Stimulated activated CD4-positive, alpha-beta T cell treated with anti-CD3 and anti-CD28 coated beads, TNF-alpha, amount 100 ng/mL, for 4 hours (primary cell): ENCODE data around the gene IRX2.

Source experiments
- DNase-seq, 3 experiments: peaks; one replicate each; pipeline ENCODE4 v3.0.0-alpha.2; 2020; ENCODE audit warnings: low read depth in 3 of 3

IRX2 gene

GRCh38 chr5:2718115-2718514 lies 33.4 kb downstream of the IRX2 start:
- DNase-seq = no peak

GRCh38 chr5:2715856-2716255 lies 35.6 kb downstream of the IRX2 start:
- no peak for DNase-seq

- no peak for DNase-seq
Measured at GRCh38 chr5:2714805-2715204, 36.7 kb downstream of the IRX2 start.

GRCh38 chr5:2714026-2714425 lies 37.5 kb downstream of the IRX2 start:
- no peak for DNase-seq

- DNase-seq = no peak
Measured at GRCh38 chr5:2711446-2712425, 39.7 kb downstream of the IRX2 start.

- no peak for DNase-seq
Measured at GRCh38 chr5:2710910-2711309, 40.6 kb downstream of the IRX2 start.

- no peak for DNase-seq
Measured at GRCh38 chr5:2709976-2710689, 41.3 kb downstream of the IRX2 start.

GRCh38 chr5:2708751-2709150 lies 42.7 kb downstream of the IRX2 start:
- no peak for DNase-seq

- DNase-seq = no peak
Measured at GRCh38 chr5:2708132-2708531, 43.3 kb downstream of the IRX2 start.

GRCh38 chr5:2705861-2706260 lies 45.6 kb downstream of the IRX2 start:
- DNase-seq = no peak

- DNase-seq = no peak
Measured at GRCh38 chr5:2704806-2705645, 46.5 kb downstream of the IRX2 start.

- no peak for DNase-seq
Measured at GRCh38 chr5:2704111-2704510, 47.4 kb downstream of the IRX2 start.

- no peak for DNase-seq
Measured at GRCh38 chr5:2703615-2704014, 47.9 kb downstream of the IRX2 start.

- no peak for DNase-seq
Measured at GRCh38 chr5:2703041-2703440, 48.4 kb downstream of the IRX2 start.

- no peak for DNase-seq
Measured at GRCh38 chr5:2702096-2702879, 49.2 kb downstream of the IRX2 start.

- no peak for DNase-seq
Measured at GRCh38 chr5:2701592-2701991, 49.9 kb downstream of the IRX2 start.

GRCh38 chr5:2700876-2701275 lies 50.6 kb downstream of the IRX2 start:
- DNase-seq = no peak

GRCh38 chr5:2699686-2700085 lies 51.8 kb downstream of the IRX2 start:
- DNase-seq = no peak

- no peak for DNase-seq
Measured at GRCh38 chr5:2699231-2699630, 52.2 kb downstream of the IRX2 start.

GRCh38 chr5:2698581-2698980 lies 52.9 kb downstream of the IRX2 start:
- no peak for DNase-seq
